Measurements from ENCODE around the gene NASP. TPM values are rescaled to one million over a fixed set of nuclear protein-coding genes. Genes with fewer than 3 reads are reported as not detected.

The NASP gene
- total RNA-seq, 1 donor from 2014 or later: 149 TPM

DNA sequence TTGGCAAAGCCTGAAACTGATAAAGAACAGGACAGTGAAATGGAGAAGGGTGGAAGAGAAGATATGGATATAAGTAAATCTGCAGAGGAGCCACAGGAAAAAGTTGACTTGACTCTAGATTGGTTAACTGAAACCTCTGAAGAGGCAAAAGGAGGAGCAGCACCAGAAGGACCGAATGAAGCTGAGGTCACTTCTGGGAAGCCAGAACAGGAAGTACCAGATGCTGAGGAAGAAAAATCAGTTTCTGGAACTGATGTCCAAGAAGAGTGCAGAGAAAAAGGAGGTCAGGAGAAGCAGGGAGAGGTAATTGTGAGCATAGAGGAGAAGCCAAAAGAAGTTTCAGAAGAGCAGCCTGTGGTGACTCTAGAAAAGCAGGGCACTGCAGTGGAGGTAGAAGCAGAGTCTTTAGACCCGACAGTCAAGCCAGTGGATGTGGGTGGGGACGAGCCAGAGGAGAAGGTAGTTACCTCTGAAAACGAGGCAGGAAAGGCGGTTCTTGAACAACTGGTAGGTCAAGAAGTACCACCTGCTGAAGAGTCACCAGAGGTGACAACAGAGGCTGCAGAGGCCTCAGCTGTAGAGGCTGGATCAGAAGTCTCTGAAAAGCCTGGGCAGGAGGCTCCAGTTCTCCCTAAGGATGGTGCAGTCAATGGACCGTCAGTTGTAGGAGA, 23.7 kb downstream of the NASP start:
- Mint-ChIP-seq H3K4me1 (ENCODE audit: unreplicated experiment) (peaks cover 19% of the 10 kb centered on the region), H3K27ac (ENCODE audit: unreplicated experiment) (peak overlapping the region; percentile 84), H3K27me3 (ENCODE audit: unreplicated experiment) (peaks cover 5% of the 10 kb centered on the region), H3K36me3 (ENCODE audit: low read depth, unreplicated experiment) (peaks cover 18% of the 10 kb centered on the region), H3K4me3 (ENCODE audit: unreplicated experiment) (peak overlapping the region; percentile 8), H3K9me3 (ENCODE audit: unreplicated experiment) (no peaks in the 10 kb centered on the region)
- no peak for DNase-seq (ENCODE audit: low spot score)
- TF ChIP-seq, protein P1, sequence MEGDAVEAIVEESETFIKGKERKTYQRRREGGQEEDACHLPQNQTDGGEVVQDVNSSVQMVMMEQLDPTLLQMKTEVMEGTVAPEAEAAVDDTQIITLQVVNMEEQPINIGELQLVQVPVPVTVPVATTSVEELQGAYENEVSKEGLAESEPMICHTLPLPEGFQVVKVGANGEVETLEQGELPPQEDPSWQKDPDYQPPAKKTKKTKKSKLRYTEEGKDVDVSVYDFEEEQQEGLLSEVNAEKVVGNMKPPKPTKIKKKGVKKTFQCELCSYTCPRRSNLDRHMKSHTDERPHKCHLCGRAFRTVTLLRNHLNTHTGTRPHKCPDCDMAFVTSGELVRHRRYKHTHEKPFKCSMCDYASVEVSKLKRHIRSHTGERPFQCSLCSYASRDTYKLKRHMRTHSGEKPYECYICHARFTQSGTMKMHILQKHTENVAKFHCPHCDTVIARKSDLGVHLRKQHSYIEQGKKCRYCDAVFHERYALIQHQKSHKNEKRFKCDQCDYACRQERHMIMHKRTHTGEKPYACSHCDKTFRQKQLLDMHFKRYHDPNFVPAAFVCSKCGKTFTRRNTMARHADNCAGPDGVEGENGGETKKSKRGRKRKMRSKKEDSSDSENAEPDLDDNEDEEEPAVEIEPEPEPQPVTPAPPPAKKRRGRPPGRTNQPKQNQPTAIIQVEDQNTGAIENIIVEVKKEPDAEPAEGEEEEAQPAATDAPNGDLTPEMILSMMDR (IDR thresholded peaks at IDR 0.05; ENCODE audit: unreplicated experiment): no peak

DNA sequence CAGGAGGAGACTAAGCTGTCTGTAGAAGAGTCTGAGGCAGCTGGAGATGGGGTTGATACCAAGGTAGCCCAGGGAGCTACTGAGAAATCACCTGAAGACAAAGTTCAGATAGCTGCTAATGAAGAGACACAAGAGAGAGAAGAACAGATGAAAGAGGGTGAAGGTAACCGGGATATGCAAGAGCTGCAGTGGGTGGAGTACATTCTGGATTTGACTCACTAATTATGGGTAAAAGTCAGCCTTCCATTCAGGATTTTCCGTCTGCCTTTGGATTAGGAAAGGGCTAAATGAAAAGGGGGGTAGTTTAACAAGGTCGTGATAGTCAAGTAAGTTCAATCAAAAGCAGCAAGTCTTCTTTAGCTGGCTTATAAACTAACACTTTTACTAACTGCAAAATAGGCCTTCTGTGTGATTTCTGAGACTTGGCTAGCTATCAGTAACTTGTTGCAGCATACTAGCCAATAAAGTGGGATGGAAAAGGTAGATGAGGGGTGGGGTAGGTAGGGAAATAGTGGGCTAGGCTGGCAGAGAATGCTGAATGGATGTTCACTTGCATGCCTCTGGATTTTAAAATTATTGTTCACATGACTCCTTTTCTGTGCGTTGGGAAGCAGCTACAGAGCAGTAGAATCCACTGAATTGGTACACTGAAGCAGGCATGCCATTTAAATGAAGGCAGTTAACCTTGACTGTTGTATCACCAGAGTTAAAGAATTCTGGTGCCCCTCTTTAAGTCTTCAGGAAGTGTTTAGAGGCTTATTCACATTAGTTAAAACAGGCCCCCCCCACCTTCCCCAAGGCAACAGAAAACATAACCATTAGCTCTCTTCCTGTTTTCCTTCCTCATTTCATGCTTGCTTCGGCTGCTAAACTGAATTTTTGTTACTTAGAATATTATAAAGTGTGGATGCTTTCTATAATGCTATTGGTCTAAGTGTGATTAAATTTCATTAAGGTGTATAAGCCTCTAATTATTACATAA, 24.6 kb downstream of the NASP start:
- Mint-ChIP-seq H3K4me1 (ENCODE audit: unreplicated experiment) (peaks cover 19% of the 10 kb centered on the region), H3K4me3 (ENCODE audit: unreplicated experiment) (peak overlapping the region; percentile 13), H3K9me3 (ENCODE audit: unreplicated experiment) (no peaks in the 10 kb centered on the region), H3K27me3 (ENCODE audit: unreplicated experiment) (peaks cover 5% of the 10 kb centered on the region), H3K36me3 (ENCODE audit: low read depth, unreplicated experiment) (peaks cover 22% of the 10 kb centered on the region), H3K27ac (ENCODE audit: unreplicated experiment) (peak overlapping the region; percentile 84)
- no peak for DNase-seq (ENCODE audit: low spot score)
- TF ChIP-seq, protein P1 (IDR thresholded peaks at IDR 0.05; ENCODE audit: unreplicated experiment): no peak

DNA sequence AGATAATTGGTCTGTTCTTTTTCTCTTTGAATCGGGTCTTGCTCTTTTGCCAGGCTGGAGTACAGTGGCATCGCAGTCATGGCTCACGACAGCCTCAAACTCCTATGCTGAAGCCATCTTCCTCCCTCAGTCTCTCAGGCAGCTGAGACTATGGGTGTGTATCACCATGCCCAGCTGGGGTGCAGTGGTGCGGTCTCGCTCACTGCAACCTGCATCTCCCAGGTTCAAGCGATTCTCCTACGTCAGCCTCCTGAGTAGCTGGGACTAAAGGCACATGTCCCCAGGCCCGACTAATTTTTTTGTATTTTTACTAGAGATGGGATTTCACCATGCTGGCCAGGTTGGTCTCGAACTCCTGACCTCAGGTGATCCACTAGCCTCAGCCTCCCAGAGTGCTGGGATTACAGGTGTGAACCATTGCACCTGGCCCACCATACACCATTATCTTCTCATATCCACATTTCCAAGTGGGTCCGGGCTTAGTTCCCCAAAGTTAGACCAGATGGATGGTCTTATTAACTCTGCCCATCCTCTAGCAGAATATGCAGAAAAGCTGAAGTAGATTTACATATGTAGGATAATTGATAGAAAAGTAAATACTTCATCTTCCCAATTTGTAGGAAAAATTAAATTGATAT, 26.9 kb downstream of the NASP start:
- peaks cover 24% of the 10 kb centered on the region for H3K36me3 Mint-ChIP-seq (ENCODE audit: low read depth, unreplicated experiment)
- no peak overlapping the region for H3K27ac Mint-ChIP-seq (ENCODE audit: unreplicated experiment)
- H3K4me1 Mint-ChIP-seq (ENCODE audit: unreplicated experiment): peaks cover 19% of the 10 kb centered on the region
- no peak for DNase-seq (ENCODE audit: low spot score)
- no peak overlapping the region for H3K4me3 Mint-ChIP-seq (ENCODE audit: unreplicated experiment)
- TF ChIP-seq, protein P1 (IDR thresholded peaks at IDR 0.05; ENCODE audit: unreplicated experiment): no peak
- peaks cover 5% of the 10 kb centered on the region for H3K27me3 Mint-ChIP-seq (ENCODE audit: unreplicated experiment)
- H3K9me3 Mint-ChIP-seq (ENCODE audit: unreplicated experiment): no peaks in the 10 kb centered on the region

DNA sequence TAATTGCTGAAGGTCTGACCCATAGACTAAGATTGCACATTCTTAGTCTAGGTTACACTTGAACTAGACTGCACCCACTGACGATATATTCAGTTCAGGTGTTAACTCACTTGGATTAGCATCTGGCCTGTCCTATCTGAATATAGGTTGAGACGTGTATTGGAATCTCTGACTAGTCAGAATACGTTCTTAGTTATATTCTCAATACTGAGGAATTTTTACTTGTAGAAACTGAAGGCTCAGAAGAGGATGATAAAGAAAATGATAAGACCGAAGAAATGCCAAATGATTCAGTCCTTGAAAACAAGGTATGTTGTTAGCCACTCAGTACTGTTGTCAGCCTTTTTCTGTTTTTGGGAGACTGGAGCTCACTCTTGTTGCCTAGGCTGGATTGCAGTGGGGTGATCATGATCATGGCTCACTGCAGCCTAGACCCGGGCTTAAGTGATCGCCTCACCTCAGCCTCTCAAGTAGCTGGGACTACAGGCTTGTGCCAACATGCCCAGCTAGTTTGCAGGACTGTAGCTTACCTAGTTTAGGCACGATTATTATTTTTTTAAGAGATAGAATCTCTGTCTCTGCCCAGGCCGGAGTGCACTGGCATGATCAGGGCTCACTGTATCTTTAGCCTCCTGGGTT, 29.2 kb downstream of the NASP start:
- TF ChIP-seq, protein P1 (IDR thresholded peaks at IDR 0.05; ENCODE audit: unreplicated experiment): no peak
- Mint-ChIP-seq H3K36me3 (ENCODE audit: low read depth, unreplicated experiment) (peaks cover 31% of the 10 kb centered on the region), H3K4me1 (ENCODE audit: unreplicated experiment) (peaks cover 9% of the 10 kb centered on the region), H3K27me3 (ENCODE audit: unreplicated experiment) (peaks cover 3% of the 10 kb centered on the region), H3K4me3 (ENCODE audit: unreplicated experiment) (peak overlapping the region; percentile 28), H3K9me3 (ENCODE audit: unreplicated experiment) (no peaks in the 10 kb centered on the region), H3K27ac (ENCODE audit: unreplicated experiment) (no peak overlapping the region)
- DNase-seq (ENCODE audit: low spot score): no peak
